Esophagus muscularis mucosa (tissue), 4 donors: ENCODE results near the gene RHBDD2.

ENCODE experiments used
- CTCF ChIP-seq, 3 experiments: fragments of 200-600 bp in 2 of 3; fragments of 450-650 bp in 1 of 3; sonication (generic) in 2 of 3; IDR thresholded peaks; one replicate each; pipeline ENCODE4 v1.5.1; 2017 to 2019; ENCODE audit warnings: antibody characterized with exemption in 3 of 3, mild to moderate bottlenecking in 2 of 3, moderate library complexity in 1 of 3
- EP300 ChIP-seq: sonication (generic); formaldehyde crosslinking; IDR thresholded peaks from one replicate; pipeline ENCODE4 v1.6.1; 2017; ENCODE audit warnings: antibody characterized with exemption
- POLR2A ChIP-seq: fragments of 450-650 bp; IDR thresholded peaks from one replicate; pipeline ENCODE4 v1.6.1; 2017; ENCODE audit warnings: antibody characterized with exemption, moderate library complexity, mild to moderate bottlenecking, low read depth

- TF ChIP-seq POLR2A (no peak), CTCF (IDR thresholded peaks at IDR 0.05) (no peak), EP300 (no peak)
These were observed 37.4 kb downstream of the RHBDD2 start for GRCh38 chr7:75916259-75916658.
